Astrocyte (in vitro differentiated cells and primary cell): Measurements from ENCODE around the gene FBXW2. TPM values are rescaled to one million over a fixed set of nuclear protein-coding genes. Genes with fewer than 3 reads are reported as not detected.

ENCODE experiments used
- DNase-seq: peaks from one replicate; pipeline ENCODE4 v3.0.0-alpha.2; 2010; ENCODE audit warnings: low read depth
- FAIRE-seq: peaks from 2 replicates; lab custom pipeline; 2011; peaks lifted over from hg19 to GRCh38; lab: Jason Lieb, UNC
- H2AFZ ChIP-seq: 2 replicates; pipeline ENCODE4 v1.6.0; 2012; ENCODE audit warnings: low read depth, low read length, inconsistent platforms
- H3K27ac ChIP-seq: 2 replicates; pipeline ENCODE4 v1.5.1; 2011; ENCODE audit warnings: low read depth, low read length, inconsistent platforms
- H3K27me3 ChIP-seq: 2 replicates; pipeline ENCODE4 v1.6.0; 2011; ENCODE audit warnings: low read length, inconsistent platforms; ENCODE audit not compliant: insufficient read depth
- H3K36me3 ChIP-seq: 2 replicates; pipeline ENCODE4 v1.5.1; 2011; ENCODE audit warnings: low read length, inconsistent platforms; ENCODE audit not compliant: insufficient read depth
- H3K4me1 ChIP-seq: 2 replicates; pipeline ENCODE4 v1.5.1; 2011; ENCODE audit warnings: low read length, inconsistent platforms; ENCODE audit not compliant: insufficient read depth
- H3K4me2 ChIP-seq: 2 replicates; pipeline ENCODE4 v1.6.0; 2012; ENCODE audit warnings: low read length, inconsistent platforms
- H3K4me3 ChIP-seq: 2 replicates; pipeline ENCODE4 v1.5.1; 2011; ENCODE audit warnings: low read depth, mild to moderate bottlenecking, low read length, inconsistent platforms; ENCODE audit not compliant: insufficient read depth
- H3K79me2 ChIP-seq: 2 replicates; pipeline ENCODE4 v1.6.0; 2012; ENCODE audit warnings: mild to moderate bottlenecking, low read length, inconsistent platforms; ENCODE audit not compliant: insufficient read depth
- H3K9ac ChIP-seq: 2 replicates; pipeline ENCODE4 v1.6.0; 2012; ENCODE audit warnings: mild to moderate bottlenecking, low read length, inconsistent platforms
- H3K9me3 ChIP-seq: 2 replicates; pipeline ENCODE4 v1.5.1; 2012; ENCODE audit warnings: low read depth, mild to moderate bottlenecking, low read length, inconsistent platforms; ENCODE audit not compliant: insufficient read depth
- H4K20me1 ChIP-seq: 2 replicates; pipeline ENCODE4 v1.6.0; 2012; ENCODE audit warnings: low read length, inconsistent platforms; ENCODE audit not compliant: insufficient read depth
- H3K27ac Mint-ChIP-seq: one replicate; pipeline ENCODE4 v1.8.0; 2021; ENCODE audit warnings: mild to moderate bottlenecking, mixed read lengths; ENCODE audit not compliant: unreplicated experiment
- H3K27me3 Mint-ChIP-seq: one replicate; pipeline ENCODE4 v1.8.0; 2021; ENCODE audit warnings: low read depth, mixed read lengths; ENCODE audit not compliant: unreplicated experiment
- H3K36me3 Mint-ChIP-seq: one replicate; pipeline ENCODE4 v1.8.0; 2021; ENCODE audit warnings: low read depth, mixed read lengths; ENCODE audit not compliant: unreplicated experiment
- H3K4me1 Mint-ChIP-seq: one replicate; pipeline ENCODE4 v1.8.0; 2021; ENCODE audit warnings: low read depth, mixed read lengths; ENCODE audit not compliant: unreplicated experiment
- H3K4me3 Mint-ChIP-seq: one replicate; pipeline ENCODE4 v1.8.0; 2021; ENCODE audit warnings: mild to moderate bottlenecking, moderate library complexity, mixed read lengths; ENCODE audit not compliant: unreplicated experiment
- H3K9me3 Mint-ChIP-seq: one replicate; pipeline ENCODE4 v1.8.0; 2021; ENCODE audit warnings: mild to moderate bottlenecking, mixed read lengths; ENCODE audit not compliant: unreplicated experiment
- EZH2 ChIP-seq: IDR thresholded peaks from 2 replicates; pipeline ENCODE4 v1.6.1; 2012; ENCODE audit warnings: mild to moderate bottlenecking, low read length, inconsistent platforms; ENCODE audit not compliant: insufficient read depth
- total RNA-seq: library from RNA; stranded (reverse); gene quantifications from 2 replicates; pipeline ENCODE4 v1.2.1, GENCODE V29; 2021
- TF ChIP-seq, protein P1 (sequence below): IDR thresholded peaks from 2 replicates; pipeline ENCODE4 v1.5.1; 2011; ENCODE audit warnings: low read depth, mild to moderate bottlenecking, inconsistent platforms, low read length, moderate library complexity; ENCODE audit not compliant: insufficient read depth

Gene FBXW2
- total RNA-seq, 1 donor from 2014 or later = 65.7 TPM

DNA sequence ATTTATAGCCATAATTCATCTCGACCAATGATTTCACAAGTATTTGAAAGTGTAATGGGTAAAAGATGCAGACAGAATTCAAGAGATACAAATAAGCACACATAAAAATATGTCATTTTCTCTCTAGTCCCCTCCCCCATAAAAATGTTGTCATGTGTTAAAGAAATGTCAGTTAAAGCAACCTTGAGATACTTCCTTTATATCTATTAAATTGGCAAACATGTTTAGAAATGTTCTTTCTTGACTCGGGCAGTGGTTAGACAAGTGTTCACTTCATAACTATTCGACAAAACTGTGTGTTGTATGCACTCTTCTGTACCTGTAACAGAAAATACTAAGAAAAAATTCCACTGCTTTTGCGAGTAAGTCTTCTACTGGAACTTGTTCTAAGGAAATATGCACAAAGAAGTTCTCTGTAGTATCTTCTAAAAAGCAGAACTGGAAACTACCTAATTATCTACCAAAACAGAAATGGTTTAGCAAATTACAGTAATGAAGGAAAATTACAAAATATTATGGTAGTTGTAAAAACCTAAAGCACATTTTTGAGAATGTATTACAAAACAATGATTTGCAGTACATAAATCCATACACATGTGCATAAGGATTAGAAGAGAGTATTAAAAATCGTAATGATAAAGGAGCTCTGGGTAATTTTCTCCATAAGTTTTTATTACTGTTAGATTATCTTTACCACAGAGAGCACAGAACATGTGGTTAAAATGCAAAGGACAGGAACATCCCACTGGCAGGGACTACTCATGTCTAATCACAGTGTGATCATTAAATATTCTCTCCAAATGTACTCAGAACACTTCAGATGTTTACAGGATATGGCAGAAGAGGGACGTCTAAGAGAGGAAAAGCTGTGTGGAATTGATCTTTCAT is 35.9 kb downstream of the FBXW2 start:
- Histone ChIP-seq H3K79me2 (no peaks in the 10 kb centered on the region), H3K36me3 (peaks cover 11% of the 10 kb centered on the region), H3K27me3 (no peaks in the 10 kb centered on the region), H3K9me3 (no peaks in the 10 kb centered on the region), H4K20me1 (peaks cover 18% of the 10 kb centered on the region), H3K4me3 (no peak overlapping the region), H3K27ac (no peak overlapping the region), H3K9ac (no peak overlapping the region), H2AFZ (no peak overlapping the region), H3K4me2 (no peak overlapping the region), H3K4me1 (no peaks in the 10 kb centered on the region)
- no peaks in the 10 kb centered on the region for H3K36me3 Mint-ChIP-seq
- no peak for TF ChIP-seq EZH2
- TF ChIP-seq, protein P1, sequence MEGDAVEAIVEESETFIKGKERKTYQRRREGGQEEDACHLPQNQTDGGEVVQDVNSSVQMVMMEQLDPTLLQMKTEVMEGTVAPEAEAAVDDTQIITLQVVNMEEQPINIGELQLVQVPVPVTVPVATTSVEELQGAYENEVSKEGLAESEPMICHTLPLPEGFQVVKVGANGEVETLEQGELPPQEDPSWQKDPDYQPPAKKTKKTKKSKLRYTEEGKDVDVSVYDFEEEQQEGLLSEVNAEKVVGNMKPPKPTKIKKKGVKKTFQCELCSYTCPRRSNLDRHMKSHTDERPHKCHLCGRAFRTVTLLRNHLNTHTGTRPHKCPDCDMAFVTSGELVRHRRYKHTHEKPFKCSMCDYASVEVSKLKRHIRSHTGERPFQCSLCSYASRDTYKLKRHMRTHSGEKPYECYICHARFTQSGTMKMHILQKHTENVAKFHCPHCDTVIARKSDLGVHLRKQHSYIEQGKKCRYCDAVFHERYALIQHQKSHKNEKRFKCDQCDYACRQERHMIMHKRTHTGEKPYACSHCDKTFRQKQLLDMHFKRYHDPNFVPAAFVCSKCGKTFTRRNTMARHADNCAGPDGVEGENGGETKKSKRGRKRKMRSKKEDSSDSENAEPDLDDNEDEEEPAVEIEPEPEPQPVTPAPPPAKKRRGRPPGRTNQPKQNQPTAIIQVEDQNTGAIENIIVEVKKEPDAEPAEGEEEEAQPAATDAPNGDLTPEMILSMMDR = no peak
- no peaks in the 10 kb centered on the region for H3K27me3 Mint-ChIP-seq
- FAIRE-seq (no peak), DNase-seq (no peak)
- no peaks in the 10 kb centered on the region for H3K9me3 Mint-ChIP-seq
- H3K4me3 Mint-ChIP-seq = no peak overlapping the region
- H3K4me1 Mint-ChIP-seq = peaks cover 6% of the 10 kb centered on the region
- no peak overlapping the region for H3K27ac Mint-ChIP-seq

DNA sequence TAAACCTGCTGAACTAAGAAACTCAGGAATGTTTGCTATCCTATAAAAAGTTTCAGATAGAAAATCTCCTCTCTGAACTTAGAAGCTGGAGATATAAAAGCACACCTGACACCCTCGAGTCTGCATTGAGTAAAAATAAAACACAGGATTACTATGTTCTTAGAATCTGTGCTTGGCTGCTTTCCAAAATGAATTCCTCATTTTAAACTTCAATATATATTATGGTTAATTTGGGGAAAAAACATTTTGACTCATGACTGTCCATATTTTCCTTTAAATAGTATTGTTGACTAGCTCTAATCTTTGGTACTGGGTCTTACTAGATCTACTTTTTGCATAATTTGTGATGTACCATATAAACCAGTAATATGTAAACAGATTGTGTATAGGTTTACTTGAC is 36.7 kb downstream of the FBXW2 start:
- FAIRE-seq = no peak

More for the DNA sequence above, 36.7 kb downstream of the FBXW2 start:
- H3K79me2 ChIP-seq = no peaks in the 10 kb centered on the region
- no peak for DNase-seq
- peaks cover 6% of the 10 kb centered on the region for H3K4me1 Mint-ChIP-seq
- H3K27ac Mint-ChIP-seq = no peak overlapping the region
- H3K36me3 ChIP-seq = peaks cover 8% of the 10 kb centered on the region
- H3K27me3 Mint-ChIP-seq = no peaks in the 10 kb centered on the region
- TF ChIP-seq, protein P1 = no peak
- no peak for TF ChIP-seq EZH2
- H3K9ac ChIP-seq = no peak overlapping the region
- H3K4me2 ChIP-seq = no peak overlapping the region
- no peak overlapping the region for H3K27ac ChIP-seq
- no peaks in the 10 kb centered on the region for H3K4me1 ChIP-seq
- H4K20me1 ChIP-seq = peaks cover 16% of the 10 kb centered on the region
- H2AFZ ChIP-seq = no peak overlapping the region
- H3K4me3 Mint-ChIP-seq = no peak overlapping the region
- H3K9me3 Mint-ChIP-seq = no peaks in the 10 kb centered on the region
- H3K36me3 Mint-ChIP-seq = no peaks in the 10 kb centered on the region
- H3K27me3 ChIP-seq = no peaks in the 10 kb centered on the region
- H3K4me3 ChIP-seq = no peak overlapping the region
- no peaks in the 10 kb centered on the region for H3K9me3 ChIP-seq
